H1 (cell line): ENCODE measurements around the gene AVPI1. TPM values are rescaled to one million over a fixed set of nuclear protein-coding genes. Genes with fewer than 3 reads are reported as not detected.
A peak's percentile ranks its signal among the peaks of the same experiment; 100 is the strongest.

Source experiments
- CTCF ChIA-PET: fragments of 300-600 bp; sonication (Branson Sonifier 250); formaldehyde crosslinking; loops from one replicate; lab custom pipeline; 2021; ENCODE audit not compliant: partially characterized antibody; lab: Charles Lee
- POLR2A ChIA-PET: fragments of 300-600 bp; sonication (Branson Sonifier 250); formaldehyde crosslinking; loops from one replicate; lab custom pipeline; 2021; ENCODE audit warnings: inconsistent platforms; ENCODE audit not compliant: partially characterized antibody; lab: Charles Lee
- DNase-seq, 2 experiments: peaks; one replicate each; pipeline versions ENCODE4 v3.0.0 to v3.0.0-alpha.2; 2010 to 2022; ENCODE audit warnings: low spot score in 2 of 2, low read depth in 1 of 2, mixed read lengths in 1 of 2
- FAIRE-seq: peaks from 2 replicates; lab custom pipeline; 2011; peaks lifted over from hg19 to GRCh38; lab: Jason Lieb, UNC
- H2AFZ ChIP-seq: 2 replicates; pipeline ENCODE4 v1.8.1; 2012; ENCODE audit warnings: low read length, inconsistent platforms
- H2AK5ac ChIP-seq: 2 replicates; pipeline ENCODE4 v1.6.1; 2013; ENCODE audit warnings: low read depth, low read length
- H2BK120ac ChIP-seq: replicated peaks from 2 replicates; pipeline ENCODE3; 2013; ENCODE audit warnings: low read depth, low read length, inconsistent platforms
- H2BK12ac ChIP-seq: 2 replicates; pipeline ENCODE4 v1.6.1; 2013; ENCODE audit warnings: low read depth, low read length
- H2BK15ac ChIP-seq: 2 replicates; pipeline ENCODE4 v1.6.1; 2013; ENCODE audit warnings: low read length
- H2BK20ac ChIP-seq: 2 replicates; pipeline ENCODE4 v1.6.1; 2013; ENCODE audit warnings: low read length
- H2BK5ac ChIP-seq: 2 replicates; pipeline ENCODE4 v1.6.1; 2013; ENCODE audit warnings: low read depth, low read length
- H3K14ac ChIP-seq: 2 replicates; pipeline ENCODE4 v1.6.1; 2013; ENCODE audit warnings: inconsistent platforms; ENCODE audit not compliant: insufficient read length
- H3K18ac ChIP-seq: 2 replicates; pipeline ENCODE4 v1.6.1; 2013; ENCODE audit warnings: low read length; ENCODE audit errors: extremely low read depth
- H3K23ac ChIP-seq: 2 replicates; pipeline ENCODE4 v1.6.1; 2013; ENCODE audit warnings: inconsistent platforms; ENCODE audit not compliant: insufficient read length
- H3K23me2 ChIP-seq: 2 replicates; pipeline ENCODE4 v1.6.1; 2013; ENCODE audit warnings: low read depth, low read length
- H3K27ac ChIP-seq: 2 replicates; pipeline ENCODE4 v1.6.1; 2011; ENCODE audit warnings: low read depth, low read length, inconsistent platforms
- H3K27me3 ChIP-seq, 4 experiments: replicated peaks in 1 of 4; 1 replicate in 1 of 4; 2 replicates in 3 of 4; pipeline versions ENCODE4 v1.6.1 to v1.8.1; 2011 to 2013; ENCODE audit warnings: low read length in 3 of 4, mild to moderate bottlenecking in 3 of 4, inconsistent platforms in 2 of 4, mixed read lengths in 2 of 4, moderate library complexity in 1 of 4; ENCODE audit not compliant: control insufficient read depth in 3 of 4, insufficient read depth in 3 of 4; ENCODE audit errors: extremely low read depth in 1 of 4
- H3K36me3 ChIP-seq, 4 experiments: 2 replicates each; pipeline versions ENCODE4 v1.6.1 to v1.8.1; 2011 to 2013; ENCODE audit warnings: mild to moderate bottlenecking in 4 of 4, low read length in 3 of 4, moderate library complexity in 2 of 4, control low read depth in 1 of 4, inconsistent platforms in 1 of 4; ENCODE audit not compliant: insufficient read depth in 4 of 4, control insufficient read depth in 2 of 4
- H3K4ac ChIP-seq: replicated peaks from 2 replicates; pipeline ENCODE3; 2013; ENCODE audit warnings: low read length, low read depth, mixed read lengths, inconsistent platforms; ENCODE audit not compliant: insufficient read length
- H3K4me1 ChIP-seq, 4 experiments: replicated peaks in 1 of 4; 1 replicate in 1 of 4; 2 replicates in 3 of 4; pipeline versions ENCODE4 v1.6.1 to v1.8.1; 2011 to 2013; ENCODE audit warnings: low read length in 3 of 4, inconsistent platforms in 2 of 4, mixed read lengths in 1 of 4; ENCODE audit not compliant: insufficient read depth in 4 of 4, control insufficient read depth in 3 of 4
- H3K4me2 ChIP-seq, 2 experiments: 2 replicates each; pipeline versions ENCODE4 v1.6.1 to v1.8.1; 2011 to 2013; ENCODE audit warnings: low read depth in 2 of 2, low read length in 2 of 2, control low read depth in 1 of 2, inconsistent platforms in 1 of 2, mild to moderate bottlenecking in 1 of 2; ENCODE audit not compliant: insufficient read depth in 1 of 2
- H3K4me3 ChIP-seq, 4 experiments: fragments of 200-600, 300-600 bp in 1 of 4; sonication (generic), shearing (Covaris generic), sonication (Bioruptor Twin) in 1 of 4; 2 replicates each; pipeline versions ENCODE4 v1.5.1 to v1.8.1; 2011 to 2016; ENCODE audit warnings: low read length in 4 of 4, low read depth in 3 of 4, control low read depth in 2 of 4, inconsistent platforms in 2 of 4, mild to moderate bottlenecking in 2 of 4, mixed read lengths in 1 of 4, moderate library complexity in 1 of 4; ENCODE audit not compliant: insufficient read depth in 2 of 4; ENCODE audit errors: extremely low read depth in 1 of 4
- H3K56ac ChIP-seq: replicated peaks from 2 replicates; pipeline ENCODE3; 2013; ENCODE audit warnings: low read depth, mild to moderate bottlenecking, mixed read lengths, low read length, inconsistent platforms; ENCODE audit not compliant: insufficient read length
- H3K79me1 ChIP-seq: 2 replicates; pipeline ENCODE4 v1.6.1; 2013; ENCODE audit warnings: low read depth, low read length, control low read depth
- H3K79me2 ChIP-seq, 2 experiments: 2 replicates each; pipeline versions ENCODE4 v1.6.1 to v1.8.1; 2012 to 2013; ENCODE audit warnings: low read length in 2 of 2, mild to moderate bottlenecking in 2 of 2, inconsistent platforms in 1 of 2; ENCODE audit not compliant: insufficient read depth in 2 of 2, control insufficient read depth in 1 of 2
- H3K9ac ChIP-seq, 4 experiments: replicated peaks in 1 of 4; 1 replicate in 1 of 4; 2 replicates in 3 of 4; pipeline versions ENCODE4 v1.6.1 to v1.8.1; 2011 to 2013; ENCODE audit warnings: low read depth in 3 of 4, low read length in 3 of 4, control low read depth in 2 of 4, mild to moderate bottlenecking in 2 of 4, moderate library complexity in 2 of 4, inconsistent platforms in 1 of 4; ENCODE audit errors: extremely low read depth in 1 of 4
- H3K9me3 ChIP-seq, 2 experiments: 2 replicates each; pipeline versions ENCODE4 v1.6.1 to v1.8.1; 2012 to 2013; ENCODE audit warnings: mild to moderate bottlenecking in 2 of 2, moderate library complexity in 2 of 2, control low read depth in 1 of 2, inconsistent platforms in 1 of 2, low read depth in 1 of 2, low read length in 1 of 2, mixed read lengths in 1 of 2; ENCODE audit not compliant: insufficient read depth in 2 of 2
- H4K20me1 ChIP-seq, 2 experiments: replicated peaks in 1 of 2; 2 replicates each; pipeline versions ENCODE3 to v1.8.1; 2011 to 2013; ENCODE audit warnings: inconsistent platforms in 2 of 2, low read length in 2 of 2, mild to moderate bottlenecking in 1 of 2; ENCODE audit not compliant: insufficient read depth in 2 of 2, control insufficient read depth in 1 of 2
- H4K5ac ChIP-seq: 2 replicates; pipeline ENCODE4 v1.6.1; 2013; ENCODE audit warnings: low read length, low read depth, mixed read lengths, inconsistent platforms; ENCODE audit not compliant: insufficient read length
- H4K8ac ChIP-seq: 2 replicates; pipeline ENCODE4 v1.8.0; 2013; ENCODE audit warnings: mild to moderate bottlenecking, moderate library complexity, low read length, inconsistent platforms; ENCODE audit not compliant: insufficient read depth; ENCODE audit errors: extremely low read depth
- H4K91ac ChIP-seq: replicated peaks from 2 replicates; pipeline ENCODE3; 2013; ENCODE audit warnings: low read length, mixed read lengths, inconsistent platforms; ENCODE audit not compliant: insufficient read length
- ASH2L ChIP-seq: fragments of 200-600, 300-600 bp; sonication (generic); IDR thresholded peaks from one replicate; pipeline ENCODE4 v1.7.1; 2017; ENCODE audit warnings: low read length
- BRCA1 ChIP-seq: IDR thresholded peaks from 2 replicates; pipeline ENCODE4 v1.6.1; 2012; ENCODE audit warnings: low read depth, low read length, improper control_type of control experiment
- NANOG ChIP-seq: IDR thresholded peaks from 2 replicates; pipeline ENCODE4 v1.6.1; 2011; ENCODE audit warnings: low read length, low read depth, mild to moderate bottlenecking, inconsistent platforms; ENCODE audit not compliant: insufficient read depth, poor library complexity, severe bottlenecking
- WGBS, 2 experiments: shearing (Covaris generic) in 1 of 2; methylation state at CpG; one replicate each; pipeline versions ENCODE4 v1.1.6 to v1.1.7; 2013 to 2015; ENCODE audit warnings: low lambda C conversion rate in 2 of 2, mixed read lengths in 2 of 2, inconsistent platforms in 1 of 2, low coverage in 1 of 2, missing lambda C conversion rate in 1 of 2; ENCODE audit not compliant: insufficient replicate concordance in 2 of 2, insufficient coverage in 1 of 2, insufficient read length in 1 of 2; ENCODE audit errors: extremely low coverage in 1 of 2, missing lambda C conversion rate in 1 of 2; 5-methylcytosine and 5-hydroxymethylcytosine counted together
- polyA plus RNA-seq, 7 experiments: library from polyadenylated mRNA; depleted of rRNA in 3 of 7; stranded (reverse) in 5 of 7; unstranded in 2 of 7; fragments of >200 nt in 5 of 7; fragments of 200-250 nt in 2 of 7; gene quantifications; 1 replicate in 5 of 7; 2 replicates in 1 of 7; 4 replicates in 1 of 7; pipeline versions ENCODE4 v1.2.1 to v1.2.3, GENCODE V29; 2011 to 2013; ENCODE audit warnings: missing spikeins in 2 of 7, mixed read lengths in 2 of 7
- total RNA-seq: library from RNA; stranded (reverse); fragmentation: NEBNext Ultra II Directional; extraction: Animal tissue kit (Norgen Biotek cat#: 25700); gene quantifications from 2 replicates; pipeline ENCODE4 v1.2.1, GENCODE V29; 2021

The AVPI1 gene
- total and polyA plus RNA-seq, 2 of the 8 experiments (the other 6 are each of a cell fraction or from before 2014, with no cell fraction given): 9.0 to 13.5 TPM

DNA sequence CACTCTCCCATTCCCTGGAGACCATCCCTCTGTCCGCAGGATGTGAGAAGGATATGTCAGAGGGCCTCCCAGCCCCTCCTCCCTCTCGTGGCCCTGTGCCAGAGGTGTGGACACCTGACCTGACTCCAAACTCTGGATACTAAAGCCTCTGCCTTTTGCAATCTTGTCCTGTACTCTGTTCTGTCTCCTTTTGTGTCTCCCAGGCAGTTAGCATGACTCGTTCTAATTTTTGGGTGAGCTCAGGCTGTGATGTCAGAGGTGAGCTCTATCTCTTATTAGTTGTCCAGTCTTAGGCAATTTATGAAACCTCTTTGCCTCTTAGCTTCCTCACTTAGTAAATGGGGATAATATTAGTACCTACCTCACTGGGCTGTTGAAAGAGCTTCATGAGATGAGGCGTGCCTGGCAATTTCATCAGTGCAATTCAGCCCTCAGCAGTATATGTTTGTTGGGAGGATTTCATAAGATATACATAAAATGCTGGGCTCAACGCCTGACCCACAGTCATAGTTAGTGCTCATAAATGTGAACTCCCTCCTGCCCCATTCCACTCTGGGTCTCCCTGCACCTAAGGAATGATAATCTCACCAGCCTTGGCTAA is 37.4 kb upstream of the AVPI1 start:
- H3K9me3 ChIP-seq: no peaks in the 10 kb centered on the region
- WGBS, 2 experiments: 81% methylated on average over 5 of the region's 5 CpGs; no CpG with 5 or more reads in 1 of the 2 experiments
- H3K79me2 ChIP-seq: no peaks in the 10 kb centered on the region
- FAIRE-seq: no peak
- no peaks in the 10 kb centered on the region for H3K23me2 ChIP-seq
- no peaks in the 10 kb centered on the region for H3K36me3 ChIP-seq
- no peaks in the 10 kb centered on the region for H4K20me1 ChIP-seq
- no peak overlapping the region for H3K18ac ChIP-seq
- H3K14ac ChIP-seq: no peak overlapping the region
- H3K4ac ChIP-seq: no peak overlapping the region
- no peak overlapping the region for H4K5ac ChIP-seq
- no peak for TF ChIP-seq ASH2L
- TF ChIP-seq NANOG: no peak
- TF ChIP-seq BRCA1: no peak
- TF ChIP-seq, all 59 proteins: peak for 0
- H2BK15ac ChIP-seq: no peak overlapping the region
- DNase-seq: no peak
- H4K91ac ChIP-seq: no peak overlapping the region
- H2BK12ac ChIP-seq: no peak overlapping the region
- peaks cover 0 to 2% (median under 1%) of the 10 kb centered on the region in 4 experiments; a peak in 2 of 7 replicates for H3K4me1 ChIP-seq
- H2AK5ac ChIP-seq: 0 out of 2 replicates have a peak overlapping the region, but pooled peaks have one; percentile 11
- no peak overlapping the region for H2AFZ ChIP-seq
- H2BK20ac ChIP-seq: no peak overlapping the region
- no peak overlapping the region for H3K4me2 ChIP-seq
- H3K27me3 ChIP-seq: no peaks in the 10 kb centered on the region
- ChIA-PET CTCF (interaction anchor here (0.6 to 15.1 kb wide), 9 partner anchors 8 to 263 kb away, joined by 3 to 773 read pairs (median 4); partner anchors contain the start of gene MARVELD1), POLR2A (interaction anchor here (1.0 to 15.1 kb wide), 7 partner anchors 11 to 84 kb away, joined by 3 to 234 read pairs (median 5); partner anchors contain the start of genes AVPI1, MARVELD1, PI4K2A and ZFYVE27)
- H3K4me3 ChIP-seq: no peak overlapping the region
- no peak overlapping the region for H2BK120ac ChIP-seq
- H2BK5ac ChIP-seq: no peak overlapping the region
- no peak overlapping the region for H3K56ac ChIP-seq
- H3K9ac ChIP-seq: no peak overlapping the region
- H3K79me1 ChIP-seq: no peaks in the 10 kb centered on the region
- H3K27ac ChIP-seq: no peak overlapping the region
- no peak overlapping the region for H4K8ac ChIP-seq
- no peak overlapping the region for H3K23ac ChIP-seq
